ENCODE results near the gene AP1S3.
"Not testable (repeated sequence)": the region's sequence is repeated elsewhere in the genome, so short reads cannot be mapped to it uniquely, and the experiment has no call there.

The AP1S3 gene

GRCh38 chr2:223852281-223852795, 15.0 kb upstream of the AP1S3 start:
- no peak for DNase-seq

DNA sequence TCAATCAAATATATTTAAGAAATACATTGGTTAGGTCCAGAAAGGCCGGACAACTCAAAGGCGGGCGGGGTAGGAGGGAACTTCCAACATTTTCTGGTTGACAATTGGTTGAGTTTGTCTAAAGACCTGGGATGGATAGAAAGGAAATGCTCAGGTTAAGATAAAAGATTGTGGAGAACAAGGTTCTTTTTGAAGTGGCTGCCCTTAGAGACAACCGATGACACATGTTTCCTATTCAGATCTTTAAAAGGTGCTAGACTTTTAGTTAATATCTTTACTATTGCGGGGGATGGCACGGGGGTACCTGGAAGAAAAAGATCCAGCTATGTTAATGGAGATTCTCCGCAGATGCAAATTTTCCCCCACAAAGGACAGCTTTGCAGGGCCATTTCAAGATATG, 10.0 kb upstream of the AP1S3 start:
- DNase-seq: no peak

- no peak for DNase-seq
These were observed 9.1 kb upstream of the AP1S3 start for GRCh38 chr2:223846515-223846914.

GRCh38 chr2:223841436-223842190, 4.2 kb upstream of the AP1S3 start:
- no peak for DNase-seq

GRCh38 chr2:223835701-223836532, 1.5 kb downstream of the AP1S3 start:
- DNase-seq: no peak

GRCh38 chr2:223834431-223834830, 3.0 kb downstream of the AP1S3 start:
- DNase-seq: no peak

- DNase-seq: no peak
These were observed 5.0 kb downstream of the AP1S3 start for GRCh38 chr2:223832241-223832903.

DNA sequence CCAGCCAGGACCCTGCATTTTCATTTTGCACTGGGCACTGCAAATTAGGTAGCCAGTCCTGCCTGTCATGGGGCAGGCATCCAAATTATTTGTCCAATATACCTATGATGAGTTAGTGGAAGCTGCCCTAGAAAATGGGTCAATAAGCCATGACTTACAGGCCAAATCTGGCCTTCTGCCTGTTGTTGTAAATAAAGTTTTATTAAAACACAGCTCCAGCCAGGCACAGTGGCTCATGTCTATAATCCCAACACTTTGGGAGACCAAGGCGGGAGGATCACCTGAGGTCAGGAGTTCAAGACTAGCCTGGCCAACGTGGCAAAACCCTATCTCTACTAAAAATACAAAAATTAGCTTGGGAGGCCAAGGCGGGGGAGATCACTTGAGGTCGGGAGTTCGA, 8.3 kb downstream of the AP1S3 start:
- DNase-seq: no peak

DNA sequence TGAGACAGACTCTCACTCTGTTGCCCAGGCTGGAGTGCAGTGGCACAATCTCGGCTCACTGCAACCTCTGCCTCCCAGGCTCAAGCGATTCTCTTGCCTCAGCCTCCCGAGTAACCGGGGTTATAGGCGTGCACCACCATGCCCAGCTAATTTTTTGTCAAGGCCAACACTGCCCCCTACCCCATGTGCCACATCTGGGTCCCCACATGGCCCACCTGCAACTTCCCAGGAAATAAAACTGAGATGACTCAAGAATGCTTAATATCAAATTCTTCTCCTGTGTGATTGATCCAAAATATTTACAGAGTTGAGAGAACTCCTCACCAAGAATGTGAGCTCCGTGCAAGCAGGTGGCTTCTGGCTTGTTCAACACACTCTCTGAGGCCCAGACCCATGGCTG, 9.1 kb downstream of the AP1S3 start:
- no peak for DNase-seq

DNA sequence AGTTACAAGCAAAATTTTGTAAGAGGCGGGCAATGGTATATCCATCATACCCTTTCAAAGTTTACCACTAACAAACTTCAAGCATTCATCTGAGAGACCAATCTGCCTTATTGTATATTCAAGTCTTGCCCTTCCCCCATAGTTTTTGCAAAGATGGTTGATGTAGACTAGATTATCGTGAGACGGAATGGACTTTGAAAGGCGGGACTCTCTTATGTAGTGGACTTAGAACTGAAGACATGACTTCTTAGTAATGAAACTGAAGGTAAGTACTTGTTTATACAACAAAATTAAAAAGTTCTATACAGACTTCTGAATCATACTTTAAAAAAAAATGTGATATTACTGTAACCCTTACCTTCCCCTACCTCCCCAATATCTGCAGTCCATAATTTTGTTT, 10.4 kb downstream of the AP1S3 start:
- DNase-seq: no peak

GRCh38 chr2:223824301-223824700, 13.1 kb downstream of the AP1S3 start:
- DNase-seq: no peak

DNA sequence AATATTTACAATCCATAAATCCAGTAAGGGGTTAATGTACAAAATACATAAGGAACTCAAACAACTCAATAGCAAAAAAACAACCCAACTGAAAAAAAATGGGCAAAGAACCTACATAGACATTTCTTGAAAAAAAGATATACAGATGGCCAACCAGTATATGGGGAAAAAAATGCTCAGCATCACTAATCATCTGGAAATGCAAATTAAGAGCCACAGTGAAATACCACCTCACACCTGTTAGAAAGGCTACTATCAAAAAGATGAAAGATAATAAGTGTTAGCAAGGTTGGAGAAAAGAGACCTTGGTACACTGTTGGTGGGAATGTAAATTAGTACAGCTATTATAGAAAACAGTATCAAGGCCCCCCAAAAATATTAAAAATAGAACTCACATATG, 14.6 kb downstream of the AP1S3 start:
- DNase-seq: no peak

DNA sequence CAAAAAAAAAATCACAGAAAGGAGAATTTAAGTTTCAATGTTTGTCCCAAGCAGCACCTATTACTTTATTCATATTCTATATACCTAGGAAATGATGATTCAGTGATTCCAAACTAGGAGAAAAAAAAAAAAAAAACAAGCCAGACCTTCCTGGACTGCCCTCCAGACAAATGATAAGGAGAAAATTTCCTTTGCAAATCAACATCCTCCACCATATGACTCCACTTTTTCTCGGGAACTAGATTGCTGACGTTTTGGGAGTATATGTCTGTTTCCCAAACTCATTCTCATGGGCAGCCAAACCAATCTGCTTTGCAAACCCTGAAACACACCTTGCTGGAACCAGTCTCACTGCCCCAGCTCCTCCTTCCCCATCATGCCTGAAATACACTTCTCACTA, 16.8 kb downstream of the AP1S3 start:
- no peak for DNase-seq

DNA sequence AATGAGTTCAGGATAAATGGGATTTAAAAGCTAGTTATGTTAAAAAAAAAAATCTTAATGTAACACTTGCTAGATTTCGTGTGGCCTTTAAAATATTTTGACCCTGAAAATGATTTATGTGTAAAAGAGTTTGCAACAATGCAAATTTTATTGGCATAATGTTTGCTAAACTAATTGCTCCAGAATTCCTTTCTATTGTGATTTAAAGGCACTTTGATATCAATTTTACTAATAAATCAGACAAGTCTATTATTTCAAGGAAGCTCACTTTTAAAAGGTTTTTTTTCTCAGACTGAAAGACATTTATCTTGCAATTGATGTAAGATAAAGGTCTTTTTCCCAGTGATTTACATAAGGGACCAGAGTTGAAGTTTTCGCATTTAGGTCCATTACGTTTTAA, 17.5 kb downstream of the AP1S3 start:
- no peak for DNase-seq

DNA sequence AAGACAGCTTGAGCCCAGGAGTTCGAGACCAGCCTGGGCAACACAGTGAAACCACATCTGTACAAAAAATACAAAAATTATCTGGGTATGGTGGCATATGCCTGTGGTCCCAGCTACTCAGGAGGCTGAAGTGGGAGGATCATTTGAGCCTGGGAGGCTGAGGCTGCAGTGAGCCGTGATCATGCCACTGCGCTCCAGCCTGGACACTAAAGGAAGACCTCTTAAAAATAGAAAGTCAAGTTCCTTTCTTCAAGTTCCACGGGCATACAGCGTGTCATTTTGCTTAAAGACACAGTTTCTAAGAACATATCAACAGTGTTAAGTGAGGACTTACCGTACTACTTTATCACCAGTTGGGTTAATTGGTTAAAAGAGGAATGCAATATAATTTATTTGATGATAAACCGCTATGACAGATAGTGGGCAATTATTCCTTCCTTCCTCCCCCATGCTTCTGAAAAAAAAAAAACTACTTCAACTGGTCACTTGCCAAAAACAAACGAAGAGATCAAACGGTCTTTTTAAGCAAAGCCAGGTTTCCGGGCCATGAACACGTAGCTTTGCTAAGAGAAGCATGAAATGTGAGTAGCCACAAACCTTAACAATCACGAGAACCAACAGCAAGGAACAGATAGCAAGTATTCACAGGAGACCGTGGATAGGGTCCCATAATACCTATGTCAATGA, 21.4 kb downstream of the AP1S3 start:
- no peak for DNase-seq

DNA sequence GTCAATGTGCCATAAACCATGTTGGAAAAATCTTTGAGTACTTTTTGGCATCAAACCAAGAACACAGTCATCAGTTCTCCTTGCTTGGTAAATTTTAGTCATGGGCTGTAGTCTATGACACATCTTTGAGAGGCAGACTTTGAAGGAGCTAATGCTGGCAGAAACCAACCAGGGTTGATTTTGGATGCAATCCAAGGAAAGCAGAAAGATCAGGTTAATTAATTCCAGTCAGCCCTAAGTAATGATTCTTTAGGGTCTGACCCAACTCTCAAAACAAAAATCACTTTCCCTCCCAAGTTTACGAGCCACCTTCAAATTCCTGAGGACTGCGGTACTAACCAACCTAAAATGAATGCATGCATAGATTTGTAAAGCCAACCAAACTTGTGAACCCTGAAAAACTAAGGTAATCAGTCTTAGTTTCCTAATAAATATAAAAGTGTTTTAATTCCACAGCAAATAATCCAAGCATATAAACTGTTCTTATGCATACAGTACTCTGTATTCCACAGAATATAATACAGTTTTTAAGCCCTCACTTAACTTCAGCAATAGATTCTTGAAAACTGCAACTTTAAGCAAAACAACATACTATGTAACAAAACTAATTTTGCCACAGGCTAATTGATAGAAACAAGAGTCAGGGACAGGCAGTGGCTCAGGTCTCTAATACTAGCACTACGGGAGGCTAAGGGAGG, 22.0 kb downstream of the AP1S3 start:
- DNase-seq: no peak

- not testable (repeated sequence) for DNase-seq
These were observed 22.6 kb downstream of the AP1S3 start for GRCh38 chr2:223814764-223815163.

GRCh38 chr2:223813329-223813728, 24.1 kb downstream of the AP1S3 start:
- DNase-seq: no peak

- DNase-seq: no peak
These were observed 25.6 kb downstream of the AP1S3 start for GRCh38 chr2:223811757-223812156.

DNA sequence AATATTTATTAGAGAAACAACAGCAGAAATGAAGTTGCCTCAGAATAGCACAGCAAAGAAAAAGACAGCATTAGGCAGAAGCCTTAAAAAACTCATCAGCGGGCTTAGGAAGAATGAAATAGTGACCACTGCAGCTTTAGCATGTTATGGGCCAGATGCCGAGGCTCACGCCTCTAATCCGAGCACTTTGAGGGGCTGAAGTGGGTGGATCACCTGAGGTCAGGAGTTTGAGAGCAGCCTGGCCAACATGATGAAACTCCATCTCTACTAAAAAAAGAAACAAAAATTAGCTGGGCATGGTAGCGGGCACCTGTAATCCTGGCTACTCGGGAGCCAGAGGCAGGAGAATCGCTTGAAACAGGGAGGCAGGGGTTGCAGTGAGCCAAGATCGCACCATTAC, 32.4 kb downstream of the AP1S3 start:
- no peak for DNase-seq

DNA sequence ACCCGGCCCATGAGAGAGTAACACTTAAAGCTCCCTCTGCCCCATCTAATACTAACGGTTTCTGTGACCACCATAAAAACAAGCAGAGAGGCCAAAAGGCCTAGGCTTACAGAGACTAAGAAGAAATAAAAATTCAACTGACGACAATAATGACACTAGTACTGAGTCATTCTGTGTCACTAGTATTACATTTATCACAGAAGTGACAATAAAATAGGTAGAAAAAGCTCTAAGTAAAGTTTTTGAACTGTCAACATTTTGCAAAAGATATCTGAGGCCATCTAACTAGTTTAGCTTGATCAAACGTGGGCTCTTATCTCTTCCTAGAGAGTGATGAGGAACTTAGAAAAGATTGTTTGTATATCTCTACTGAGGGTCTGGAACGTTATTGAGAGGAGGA, 35.6 kb downstream of the AP1S3 start:
- DNase-seq: no peak

DNA sequence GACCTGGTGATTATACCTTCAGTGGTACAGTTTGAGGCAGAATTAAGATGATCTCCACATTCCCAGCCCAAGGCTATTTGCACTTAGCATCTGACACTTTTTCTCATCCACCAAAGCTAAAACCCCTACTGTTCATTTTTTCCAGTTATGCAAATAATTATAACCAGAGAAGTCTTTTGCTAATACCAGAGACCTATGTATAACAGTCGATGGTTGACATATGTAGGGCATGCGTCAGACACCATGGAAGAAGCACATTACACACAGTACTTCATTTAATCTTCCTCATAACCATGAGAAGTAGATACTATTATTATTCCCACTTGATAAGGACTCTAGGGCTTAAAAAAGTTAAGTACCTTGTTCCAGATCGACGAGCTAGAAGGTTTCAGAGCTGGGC, 36.5 kb downstream of the AP1S3 start:
- DNase-seq: no peak
